ENCODE measurements around the gene PDP2.

Gene PDP2

GRCh38 chr16:66935314-66936011 lies 55.1 kb downstream of the PDP2 start, which contains the start of gene CES2:
Gene CES2 (plus strand): TSS chr16:66935516. CDS start chr16:66935636, 120 bp downstream.
- no peak for DNase-seq (ENCODE audit: low read depth in 3 of 3)

GRCh38 chr16:66936462-66936861 lies 56.1 kb downstream of the PDP2 start:
- DNase-seq (ENCODE audit: low read depth in 3 of 3): no peak

- DNase-seq (ENCODE audit: low read depth in 3 of 3): no peak
Measured at GRCh38 chr16:66936889-66937554, 56.7 kb downstream of the PDP2 start.

GRCh38 chr16:66937725-66938337 lies 57.5 kb downstream of the PDP2 start:
- DNase-seq (ENCODE audit: low read depth in 3 of 3): no peak

GRCh38 chr16:66939366-66939765 lies 59.1 kb downstream of the PDP2 start:
- DNase-seq (ENCODE audit: low read depth in 3 of 3): no peak

GRCh38 chr16:66940236-66940635 lies 59.9 kb downstream of the PDP2 start:
- DNase-seq (ENCODE audit: low read depth in 3 of 3): no peak
